ENCODE results near the gene ANKS6. TPM values are rescaled to one million over a fixed set of nuclear protein-coding genes. Genes with fewer than 3 reads are reported as not detected.
A peak's percentile ranks its signal among the peaks of the same experiment; 100 is the strongest.

Gene ANKS6
- total and polyA plus RNA-seq, 2 donors = 5.6 to 11.6 TPM

GRCh38 chr9:98798254-98798653 lies 1.9 kb upstream of the ANKS6 start:
- Histone ChIP-seq H3K9me3 (ENCODE audit: control insufficient read depth in 2 of 2, insufficient read depth in 1 of 2, low read length in 1 of 2) (no peaks in the 10 kb centered on the region), H3K27ac (ENCODE audit: low read depth in 1 of 2, low read length in 1 of 2) (no peak overlapping the region), H3K36me3 (ENCODE audit: control insufficient read depth in 2 of 2, insufficient read depth in 2 of 2, low read length in 1 of 2) (no peaks in the 10 kb centered on the region), H3K4me1 (ENCODE audit: control insufficient read depth in 2 of 2, insufficient read depth in 2 of 2, low read length in 2 of 2) (peaks cover 0 to 11% of the 10 kb centered on the region in 2 donors), H3K4me3 (ENCODE audit: low read length in 2 of 2) (no peak overlapping the region), H3K27me3 (ENCODE audit: control insufficient read depth in 2 of 2, insufficient read depth in 1 of 2, low read length in 1 of 2) (peaks cover 2 to 16% of the 10 kb centered on the region in 2 donors)
- WGBS = 98% methylated on average over 3 of the region's 3 CpGs
- DNase-seq (ENCODE audit: low read depth in 6 of 9, low spot score in 9 of 9) = no peak

GRCh38 chr9:98797491-98797890 lies 1.1 kb upstream of the ANKS6 start:
- H3K4me1 ChIP-seq (ENCODE audit: control insufficient read depth in 2 of 2, insufficient read depth in 2 of 2, low read length in 2 of 2) = peaks cover 0 to 11% of the 10 kb centered on the region in 2 donors
- no peak overlapping the region for H3K27ac ChIP-seq (ENCODE audit: low read depth in 1 of 2, low read length in 1 of 2)
- no peak for DNase-seq (ENCODE audit: low read depth in 6 of 9, low spot score in 9 of 9)
- H3K9me3 ChIP-seq (ENCODE audit: control insufficient read depth in 2 of 2, insufficient read depth in 1 of 2, low read length in 1 of 2) = no peaks in the 10 kb centered on the region
- H3K36me3 ChIP-seq (ENCODE audit: control insufficient read depth in 2 of 2, insufficient read depth in 2 of 2, low read length in 1 of 2) = no peaks in the 10 kb centered on the region
- H3K4me3 ChIP-seq (ENCODE audit: low read length in 2 of 2) = no peak overlapping the region
- 96% methylated on average over 4 of the region's 4 CpGs for WGBS
- peaks cover 2 to 11% of the 10 kb centered on the region in 2 donors for H3K27me3 ChIP-seq (ENCODE audit: control insufficient read depth in 2 of 2, insufficient read depth in 1 of 2, low read length in 1 of 2)

GRCh38 chr9:98795970-98796363 lies 388 bp downstream of the ANKS6 start:
- peak overlapping the region; percentile 17 to 67 for H3K4me3 ChIP-seq (ENCODE audit: low read length in 2 of 2)
- H3K36me3 ChIP-seq (ENCODE audit: control insufficient read depth in 2 of 2, insufficient read depth in 2 of 2, low read length in 1 of 2) = no peaks in the 10 kb centered on the region
- peak in 1 of 9 donors; percentile 32 for DNase-seq (ENCODE audit: low read depth in 6 of 9, low spot score in 9 of 9)
- peaks cover 0 to 15% of the 10 kb centered on the region in 2 donors for H3K4me1 ChIP-seq (ENCODE audit: control insufficient read depth in 2 of 2, insufficient read depth in 2 of 2, low read length in 2 of 2)
- no peak overlapping the region for H3K27ac ChIP-seq (ENCODE audit: low read depth in 1 of 2, low read length in 1 of 2)
- H3K9me3 ChIP-seq (ENCODE audit: control insufficient read depth in 2 of 2, insufficient read depth in 1 of 2, low read length in 1 of 2) = no peaks in the 10 kb centered on the region
- 1% methylated on average over 48 of the region's 48 CpGs for WGBS
- peaks cover 2 to 11% of the 10 kb centered on the region in 2 donors for H3K27me3 ChIP-seq (ENCODE audit: control insufficient read depth in 2 of 2, insufficient read depth in 1 of 2, low read length in 1 of 2)

GRCh38 chr9:98795295-98795955 lies 930 bp downstream of the ANKS6 start:
- Histone ChIP-seq H3K27ac (ENCODE audit: low read depth in 1 of 2, low read length in 1 of 2) (no peak overlapping the region), H3K9me3 (ENCODE audit: control insufficient read depth in 2 of 2, insufficient read depth in 1 of 2, low read length in 1 of 2) (no peaks in the 10 kb centered on the region), H3K36me3 (ENCODE audit: control insufficient read depth in 2 of 2, insufficient read depth in 2 of 2, low read length in 1 of 2) (peaks cover 0 to 2% of the 10 kb centered on the region in 2 donors), H3K4me3 (ENCODE audit: low read length in 2 of 2) (peak overlapping the region; percentile 17 to 67), H3K4me1 (ENCODE audit: control insufficient read depth in 2 of 2, insufficient read depth in 2 of 2, low read length in 2 of 2) (peaks cover 0 to 15% of the 10 kb centered on the region in 2 donors), H3K27me3 (ENCODE audit: control insufficient read depth in 2 of 2, insufficient read depth in 1 of 2, low read length in 1 of 2) (peaks cover 2 to 11% of the 10 kb centered on the region in 2 donors)
- no peak for DNase-seq (ENCODE audit: low read depth in 6 of 9, low spot score in 9 of 9)
- 81% methylated on average over 12 of the region's 12 CpGs for WGBS

- Histone ChIP-seq H3K27ac (ENCODE audit: low read depth in 1 of 2, low read length in 1 of 2) (no peak overlapping the region), H3K36me3 (ENCODE audit: control insufficient read depth in 2 of 2, insufficient read depth in 2 of 2, low read length in 1 of 2) (peaks cover 0 to 8% of the 10 kb centered on the region in 2 donors), H3K9me3 (ENCODE audit: control insufficient read depth in 2 of 2, insufficient read depth in 1 of 2, low read length in 1 of 2) (no peaks in the 10 kb centered on the region), H3K4me3 (ENCODE audit: low read length in 2 of 2) (no peak overlapping the region), H3K4me1 (ENCODE audit: control insufficient read depth in 2 of 2, insufficient read depth in 2 of 2, low read length in 2 of 2) (peaks cover 0 to 15% of the 10 kb centered on the region in 2 donors), H3K27me3 (ENCODE audit: control insufficient read depth in 2 of 2, insufficient read depth in 1 of 2, low read length in 1 of 2) (peaks cover 2 to 11% of the 10 kb centered on the region in 2 donors)
- DNase-seq (ENCODE audit: low read depth in 6 of 9, low spot score in 9 of 9) = no peak
- WGBS = 100% methylated on average over 3 of the region's 3 CpGs
These were observed 1.6 kb downstream of the ANKS6 start for GRCh38 chr9:98794802-98795201.

GRCh38 chr9:98793031-98793430 lies 3.3 kb downstream of the ANKS6 start:
- WGBS = 96% methylated on average over 2 of the region's 2 CpGs
- no peaks in the 10 kb centered on the region for H3K9me3 ChIP-seq (ENCODE audit: control insufficient read depth in 2 of 2, insufficient read depth in 1 of 2, low read length in 1 of 2)
- no peak overlapping the region for H3K27ac ChIP-seq (ENCODE audit: low read depth in 1 of 2, low read length in 1 of 2)
- DNase-seq (ENCODE audit: low read depth in 6 of 9, low spot score in 9 of 9) = no peak
- H3K27me3 ChIP-seq (ENCODE audit: control insufficient read depth in 2 of 2, insufficient read depth in 1 of 2, low read length in 1 of 2) = peaks cover 2 to 11% of the 10 kb centered on the region in 2 donors
- H3K36me3 ChIP-seq (ENCODE audit: control insufficient read depth in 2 of 2, insufficient read depth in 2 of 2, low read length in 1 of 2) = peaks cover 0 to 10% of the 10 kb centered on the region in 2 donors
- no peak overlapping the region for H3K4me3 ChIP-seq (ENCODE audit: low read length in 2 of 2)
- H3K4me1 ChIP-seq (ENCODE audit: control insufficient read depth in 2 of 2, insufficient read depth in 2 of 2, low read length in 2 of 2) = peaks cover 0 to 15% of the 10 kb centered on the region in 2 donors

GRCh38 chr9:98791608-98792490 lies 4.5 kb downstream of the ANKS6 start:
- peaks cover 0 to 10% of the 10 kb centered on the region in 2 donors for H3K36me3 ChIP-seq (ENCODE audit: control insufficient read depth in 2 of 2, insufficient read depth in 2 of 2, low read length in 1 of 2)
- no peak overlapping the region for H3K27ac ChIP-seq (ENCODE audit: low read depth in 1 of 2, low read length in 1 of 2)
- H3K4me3 ChIP-seq (ENCODE audit: low read length in 2 of 2) = no peak overlapping the region
- DNase-seq (ENCODE audit: low read depth in 6 of 9, low spot score in 9 of 9) = no peak
- WGBS = 93% methylated on average over 18 of the region's 18 CpGs
- H3K9me3 ChIP-seq (ENCODE audit: control insufficient read depth in 2 of 2, insufficient read depth in 1 of 2, low read length in 1 of 2) = no peaks in the 10 kb centered on the region
- H3K4me1 ChIP-seq (ENCODE audit: control insufficient read depth in 2 of 2, insufficient read depth in 2 of 2, low read length in 2 of 2) = peaks cover 0 to 12% of the 10 kb centered on the region in 2 donors
- H3K27me3 ChIP-seq (ENCODE audit: control insufficient read depth in 2 of 2, insufficient read depth in 1 of 2, low read length in 1 of 2) = peaks cover 0 to 8% of the 10 kb centered on the region in 2 donors

- H3K27me3 ChIP-seq (ENCODE audit: control insufficient read depth in 2 of 2, insufficient read depth in 1 of 2, low read length in 1 of 2) = peaks cover 0 to 4% of the 10 kb centered on the region in 2 donors
- H3K4me3 ChIP-seq (ENCODE audit: low read length in 2 of 2) = no peak overlapping the region
- WGBS = 73% methylated on average over 10 of the region's 10 CpGs
- no peaks in the 10 kb centered on the region for H3K9me3 ChIP-seq (ENCODE audit: control insufficient read depth in 2 of 2, insufficient read depth in 1 of 2, low read length in 1 of 2)
- H3K36me3 ChIP-seq (ENCODE audit: control insufficient read depth in 2 of 2, insufficient read depth in 2 of 2, low read length in 1 of 2) = peaks cover 0 to 10% of the 10 kb centered on the region in 2 donors
- DNase-seq (ENCODE audit: low read depth in 6 of 9, low spot score in 9 of 9) = peak in 4 of 9 donors; percentile 29 to 53 (median 46)
- H3K27ac ChIP-seq (ENCODE audit: low read depth in 1 of 2, low read length in 1 of 2) = no peak overlapping the region
- peaks cover 0 to 8% of the 10 kb centered on the region in 2 donors for H3K4me1 ChIP-seq (ENCODE audit: control insufficient read depth in 2 of 2, insufficient read depth in 2 of 2, low read length in 2 of 2)
These were observed 5.3 kb downstream of the ANKS6 start for GRCh38 chr9:98790842-98791607.

All from thymus (tissue), 11 donors.